A549 (cell line): ENCODE results near the gene FAM53B. TPM values are rescaled to one million over a fixed set of nuclear protein-coding genes. Genes with fewer than 3 reads are reported as not detected.

ENCODE experiments used
- ATAC-seq, 2 experiments: fragments of 200-7000 bp in 1 of 2; fragments of >200 bp in 1 of 2; cut with Nextera tagmentation in 1 of 2; cut with Tn5 transposase in 1 of 2; 3 replicates each; pipeline versions ENCODE4 v1.8.0 to v1.9.1; 2018 to 2020; ENCODE audit warnings: mild to moderate bottlenecking in 1 of 2, moderate library complexity in 1 of 2
- CTCF ChIA-PET: fragments of 300-600 bp; sonication (Branson Sonifier 250); formaldehyde crosslinking; extraction: SDS; loops from one replicate; lab custom pipeline; 2021; ENCODE audit warnings: antibody characterized with exemption, inconsistent platforms; lab: Yijun Ruan, JAX
- POLR2A ChIA-PET: fragments of 350-600 bp; formaldehyde crosslinking; extraction: SDS; loops from one replicate; lab custom pipeline; 2021; ENCODE audit warnings: antibody characterized with exemption, inconsistent platforms; lab: Yijun Ruan, JAX
- DNase-seq, 2 experiments: peaks; one replicate each; pipeline versions ENCODE4 v3.0.0 to v3.0.0-alpha.2; 2011 to 2016; ENCODE audit warnings: low read depth in 1 of 2, low spot score in 1 of 2
- FAIRE-seq: peaks from 2 replicates; lab custom pipeline; 2011; peaks lifted over from hg19 to GRCh38; lab: Jason Lieb, UNC
- H3K27ac ChIP-seq, 2 experiments: fragments of >200 bp; sonication (Bioruptor Twin); formaldehyde crosslinking; 3 replicates each; pipeline ENCODE4 v1.5.1; 2016 to 2017
- H3K4me1 ChIP-seq: fragments of >200 bp; sonication (Bioruptor Twin); formaldehyde crosslinking; 3 replicates; pipeline ENCODE4 v1.6.1; 2016
- H3K4me2 ChIP-seq: fragments of >200 bp; sonication (Bioruptor Twin); formaldehyde crosslinking; 3 replicates; pipeline ENCODE4 v1.6.1; 2016
- H3K4me3 ChIP-seq: fragments of >200 bp; sonication (Bioruptor Twin); formaldehyde crosslinking; 3 replicates; pipeline ENCODE4 v1.5.1; 2016
- H3K9me3 ChIP-seq: fragments of >200 bp; sonication (Bioruptor Twin); formaldehyde crosslinking; 3 replicates; pipeline ENCODE4 v1.6.1; 2016
- BHLHE40 ChIP-seq: IDR thresholded peaks from 2 replicates; pipeline ENCODE4 v1.6.1; 2012; ENCODE audit warnings: low read depth, low read length, inconsistent platforms
- CBX2 ChIP-seq: fragments of 200-600 bp; sonication (generic); IDR thresholded peaks from 2 replicates; pipeline ENCODE4 v1.6.1; 2016; ENCODE audit warnings: low read depth, mild to moderate bottlenecking, borderline replicate concordance
- CBX8 ChIP-seq: fragments of 200-600 bp; sonication (generic); IDR thresholded peaks from 2 replicates; pipeline ENCODE4 v1.6.1; 2016
- CHD2 ChIP-seq: fragments of 150-350 bp; IDR thresholded peaks from 2 replicates; pipeline ENCODE4 v1.6.1; 2014; ENCODE audit warnings: low read length; ENCODE audit not compliant: partially characterized antibody
- FOSB ChIP-seq: fragments of 250-450 bp; sonication (Bioruptor Pico); IDR thresholded peaks from 2 replicates; pipeline ENCODE4 v1.5.0; 2020; ENCODE audit warnings: mild to moderate bottlenecking, moderate library complexity
- FOSL2 ChIP-seq, 2 experiments: fragments of 450-650 bp in 1 of 2; fragments of >200 bp in 1 of 2; sonication (Bioruptor Twin) in 1 of 2; formaldehyde crosslinking; IDR thresholded peaks; 2 replicates each; pipeline versions ENCODE4 v1.5.0 to v1.6.1; 2016 to 2020; ENCODE audit warnings: mild to moderate bottlenecking in 1 of 2, moderate library complexity in 1 of 2
- GATA3 ChIP-seq: IDR thresholded peaks from 2 replicates; pipeline ENCODE4 v1.6.1; 2012; ENCODE audit warnings: borderline replicate concordance
- HEYL ChIP-seq: fragments of 250-450 bp; sonication (Bioruptor Pico); IDR thresholded peaks from 2 replicates; pipeline ENCODE4 v1.8.0; 2021; ENCODE audit warnings: mild to moderate bottlenecking, moderate library complexity
- HOXB13 ChIP-seq: fragments of 250-450 bp; sonication (Bioruptor Pico); IDR thresholded peaks from 2 replicates; pipeline ENCODE4 v1.5.0; 2020; ENCODE audit warnings: low read depth, mild to moderate bottlenecking, moderate library complexity
- JUNB ChIP-seq: fragments of >200 bp; sonication (Bioruptor Twin); formaldehyde crosslinking; IDR thresholded peaks from 2 replicates; pipeline ENCODE4 v1.6.1; 2016
- KDM1A ChIP-seq: fragments of 200-600 bp; sonication (generic); IDR thresholded peaks from 2 replicates; pipeline ENCODE4 v1.6.1; 2016; ENCODE audit warnings: low read depth, mild to moderate bottlenecking
- KDM5A ChIP-seq: fragments of 200-600 bp; sonication (generic); IDR thresholded peaks from 2 replicates; pipeline ENCODE4 v1.6.1; 2016; ENCODE audit warnings: antibody characterized with exemption, mild to moderate bottlenecking
- MAZ ChIP-seq: fragments of 150-350 bp; IDR thresholded peaks from 2 replicates; pipeline ENCODE4 v1.6.1; 2014; ENCODE audit warnings: antibody characterized with exemption, low read depth, low read length, borderline replicate concordance
- NFE2L2 ChIP-seq: fragments of 150-350 bp; conservative IDR thresholded peaks from 2 replicates; pipeline ENCODE4 v1.6.1; 2014; ENCODE audit warnings: low read length
- NR3C1 ChIP-seq: fragments of >200 bp; sonication (Bioruptor Twin); formaldehyde crosslinking; IDR thresholded peaks from 3 replicates; pipeline ENCODE4 v1.6.1; 2017
- POLR2AphosphoS2 ChIP-seq: conservative IDR thresholded peaks from 2 replicates; pipeline ENCODE4 v1.6.1; 2012; ENCODE audit warnings: low read length, improper control_type of control experiment, inconsistent platforms
- RAD21 ChIP-seq, 2 experiments: fragments of >200 bp in 1 of 2; sonication (Bioruptor Twin) in 1 of 2; formaldehyde crosslinking in 1 of 2; IDR thresholded peaks in 1 of 2; conservative IDR thresholded peaks in 1 of 2; 2 replicates in 1 of 2; 3 replicates in 1 of 2; pipeline ENCODE4 v1.6.1; 2012 to 2018; ENCODE audit warnings: inconsistent platforms in 1 of 2
- RFX5 ChIP-seq: fragments of 450-650 bp; IDR thresholded peaks from 2 replicates; pipeline ENCODE4 v1.7.1; 2014; ENCODE audit warnings: antibody characterized with exemption, mild to moderate bottlenecking, moderate library complexity
- TP53 ChIP-seq: fragments of 250-450 bp; sonication (Bioruptor Pico); IDR thresholded peaks from 2 replicates; pipeline ENCODE4 v1.5.0; 2021; ENCODE audit warnings: mild to moderate bottlenecking, moderate library complexity
- ZNF302 ChIP-seq: fragments of 250-450 bp; sonication (Bioruptor Pico); IDR thresholded peaks from 2 replicates; pipeline ENCODE4 v1.9.0; 2021; ENCODE audit warnings: inconsistent platforms, mild to moderate bottlenecking, moderate library complexity
- WGBS: methylation state at CpG from one replicate; pipeline ENCODE4 v1.1.6; 2017; ENCODE audit errors: missing lambda C conversion rate; 5-methylcytosine and 5-hydroxymethylcytosine counted together
- polyA plus RNA-seq, 4 experiments: library from polyadenylated mRNA; depleted of rRNA in 3 of 4; stranded (reverse); fragments of >200 nt; fragmentation: RNase III in 1 of 4; extraction: RNeasy Plus Mini Kit Qiagen cat#74134 plus additional on column Dnase treatment in 1 of 4; gene quantifications; 2 replicates in 3 of 4; 3 replicates in 1 of 4; pipeline ENCODE4 v1.2.3, GENCODE V29; 2011 to 2017
- TF ChIP-seq, protein P1 (sequence below): IDR thresholded peaks from 2 replicates; pipeline ENCODE4 v1.6.1; 2012
- TF ChIP-seq, protein P2 (sequence below): fragments of >200 bp; sonication (Bioruptor Twin); formaldehyde crosslinking; IDR thresholded peaks from 3 replicates; pipeline ENCODE4 v1.6.1; 2016
- TF ChIP-seq, protein P3 (sequence below): fragments of >200 bp; sonication (Bioruptor Twin); formaldehyde crosslinking; IDR thresholded peaks from 2 replicates; pipeline ENCODE4 v1.6.1; 2016
- TF ChIP-seq, protein P4 (sequence below): fragments of 150-350 bp; IDR thresholded peaks from 2 replicates; pipeline ENCODE4 v1.6.1; 2014; ENCODE audit warnings: low read depth, mild to moderate bottlenecking, low read length
- TF ChIP-seq, protein P5 (sequence below): fragments of 450-650 bp; IDR thresholded peaks from 2 replicates; pipeline ENCODE4 v1.6.1; 2014; ENCODE audit warnings: antibody characterized with exemption
- TF ChIP-seq, protein P6 (sequence below): IDR thresholded peaks from 2 replicates; pipeline ENCODE4 v1.6.1; 2012

Gene FAM53B
- polyA plus RNA-seq, 2 of the 4 experiments (the other 2 are of a cell fraction), result 5.1 to 8.5 TPM

DNA sequence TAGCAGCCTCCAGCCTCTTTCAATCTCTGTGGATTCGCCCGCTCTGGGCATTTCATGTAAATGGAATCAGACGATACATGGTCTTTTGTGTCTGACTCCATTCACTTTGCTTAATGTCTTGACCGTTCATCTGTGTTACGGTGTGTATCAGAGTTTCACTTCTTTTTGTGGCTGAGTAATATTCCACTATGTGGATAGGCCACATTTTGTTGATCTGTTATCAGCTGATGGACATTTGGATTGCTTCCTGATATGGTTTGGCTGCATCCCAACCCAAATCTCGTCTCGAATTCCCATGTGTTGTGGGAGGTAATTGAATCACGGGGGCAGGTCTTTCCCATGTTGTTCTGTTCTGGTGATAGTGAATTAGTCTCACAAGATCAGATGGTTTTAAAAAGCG lies 173.5 kb downstream of the FAM53B start:
- DNase-seq, result no peak
- H3K4me2 ChIP-seq, result no peak overlapping the region
- CTCF ChIA-PET, result no interaction called here

DNA sequence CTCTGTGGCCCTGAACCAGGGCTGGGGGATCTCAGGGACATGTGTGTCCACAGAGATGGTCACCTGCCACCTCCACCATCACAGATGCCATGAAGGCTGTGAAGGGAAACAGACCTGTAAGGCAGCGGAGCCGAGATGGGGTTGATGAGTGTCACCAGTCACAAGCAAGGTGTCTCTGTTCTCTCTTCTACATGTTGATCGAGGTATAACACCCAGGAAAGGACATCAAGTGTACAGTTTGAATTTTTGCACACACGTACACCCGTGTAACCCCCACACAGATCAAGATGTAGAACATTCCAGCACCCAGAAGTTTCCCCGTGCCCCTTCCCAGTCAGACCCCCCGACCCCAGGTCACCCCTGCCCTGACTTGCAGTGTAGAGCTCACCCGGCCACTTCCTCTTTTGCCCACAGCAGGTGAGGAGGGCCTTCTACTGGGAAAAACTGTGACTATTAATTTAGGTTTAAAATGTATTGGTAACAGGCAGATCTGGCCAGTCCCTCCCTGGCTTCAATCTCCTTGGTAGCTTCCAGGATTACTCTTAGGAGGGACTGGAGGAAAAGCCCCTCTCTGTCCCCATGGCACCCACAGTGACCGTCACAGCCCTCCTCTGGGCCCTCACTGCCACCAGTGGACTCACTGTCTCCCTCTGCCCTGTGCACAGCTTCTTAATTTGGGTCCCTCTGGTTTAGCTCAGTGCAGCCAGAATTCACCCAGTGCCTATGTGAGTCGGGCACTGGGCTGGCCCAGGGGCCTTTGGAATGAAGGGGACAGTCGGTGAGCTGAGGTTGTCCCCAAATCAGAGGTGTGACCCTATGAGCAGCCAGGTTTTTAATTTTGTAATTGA lies 174.3 kb downstream of the FAM53B start:
- Histone ChIP-seq H3K27ac (no peak overlapping the region), H3K9me3 (no peaks in the 10 kb centered on the region), H3K4me3 (no peak overlapping the region), H3K4me2 (no peak overlapping the region), H3K4me1 (no peaks in the 10 kb centered on the region)
- CTCF ChIA-PET, result no interaction called here
- no peak for DNase-seq
- no peak for FAIRE-seq
- WGBS, result 38% methylated on average over 11 of the region's 11 CpGs
- no peak for ATAC-seq
- POLR2A ChIA-PET, result no interaction called here
- no peak for TF ChIP-seq FOSL2 (IDR thresholded peaks at IDR 0.05)
- no peak for TF ChIP-seq FOSL2 (CRISPR knock-in tag; IDR thresholded peaks at IDR 0.05)
- no peak for TF ChIP-seq JUNB
- TF ChIP-seq, protein P1, sequence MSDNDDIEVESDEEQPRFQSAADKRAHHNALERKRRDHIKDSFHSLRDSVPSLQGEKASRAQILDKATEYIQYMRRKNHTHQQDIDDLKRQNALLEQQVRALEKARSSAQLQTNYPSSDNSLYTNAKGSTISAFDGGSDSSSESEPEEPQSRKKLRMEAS, result no peak
- TF ChIP-seq, protein P2, sequence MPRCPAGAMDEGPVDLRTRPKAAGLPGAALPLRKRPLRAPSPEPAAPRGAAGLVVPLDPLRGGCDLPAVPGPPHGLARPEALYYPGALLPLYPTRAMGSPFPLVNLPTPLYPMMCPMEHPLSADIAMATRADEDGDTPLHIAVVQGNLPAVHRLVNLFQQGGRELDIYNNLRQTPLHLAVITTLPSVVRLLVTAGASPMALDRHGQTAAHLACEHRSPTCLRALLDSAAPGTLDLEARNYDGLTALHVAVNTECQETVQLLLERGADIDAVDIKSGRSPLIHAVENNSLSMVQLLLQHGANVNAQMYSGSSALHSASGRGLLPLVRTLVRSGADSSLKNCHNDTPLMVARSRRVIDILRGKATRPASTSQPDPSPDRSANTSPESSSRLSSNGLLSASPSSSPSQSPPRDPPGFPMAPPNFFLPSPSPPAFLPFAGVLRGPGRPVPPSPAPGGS, result no peak
- no peak for TF ChIP-seq BHLHE40
- TF ChIP-seq ZNF302, result no peak
- TF ChIP-seq, protein P3, sequence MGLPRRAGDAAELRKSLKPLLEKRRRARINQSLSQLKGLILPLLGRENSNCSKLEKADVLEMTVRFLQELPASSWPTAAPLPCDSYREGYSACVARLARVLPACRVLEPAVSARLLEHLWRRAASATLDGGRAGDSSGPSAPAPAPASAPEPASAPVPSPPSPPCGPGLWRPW, result no peak
- TF ChIP-seq GATA3, result no peak
- no peak for TF ChIP-seq KDM1A
- no peak for TF ChIP-seq MAZ
- TF ChIP-seq, all 56 proteins: peak for 0

More for the DNA sequence above, 173.5 kb downstream of the FAM53B start:
- 73% methylated on average over 9 of the region's 9 CpGs for WGBS
- FAIRE-seq, result no peak
- POLR2A ChIA-PET, result no interaction called here
- Histone ChIP-seq H3K27ac (no peak overlapping the region), H3K4me1 (no peaks in the 10 kb centered on the region), H3K9me3 (no peaks in the 10 kb centered on the region), H3K4me3 (no peak overlapping the region)
- TF ChIP-seq CBX8 (no peak), NFE2L2 (no peak), RFX5 (no peak), KDM5A (no peak), FOSB (CRISPR knock-in tag) (no peak), TP53 (CRISPR knock-in tag) (no peak), CHD2 (no peak), NR3C1 (no peak), HOXB13 (no peak), POLR2AphosphoS2 (no peak), HEYL (CRISPR knock-in tag) (no peak), CBX2 (no peak), ZNF302 (no peak), RAD21 (conservative IDR thresholded peaks at IDR 0.05 in 1 of 2, IDR thresholded peaks at IDR 0.05 in 1 of 2) (no peak), GATA3 (no peak)
- TF ChIP-seq, protein P4, sequence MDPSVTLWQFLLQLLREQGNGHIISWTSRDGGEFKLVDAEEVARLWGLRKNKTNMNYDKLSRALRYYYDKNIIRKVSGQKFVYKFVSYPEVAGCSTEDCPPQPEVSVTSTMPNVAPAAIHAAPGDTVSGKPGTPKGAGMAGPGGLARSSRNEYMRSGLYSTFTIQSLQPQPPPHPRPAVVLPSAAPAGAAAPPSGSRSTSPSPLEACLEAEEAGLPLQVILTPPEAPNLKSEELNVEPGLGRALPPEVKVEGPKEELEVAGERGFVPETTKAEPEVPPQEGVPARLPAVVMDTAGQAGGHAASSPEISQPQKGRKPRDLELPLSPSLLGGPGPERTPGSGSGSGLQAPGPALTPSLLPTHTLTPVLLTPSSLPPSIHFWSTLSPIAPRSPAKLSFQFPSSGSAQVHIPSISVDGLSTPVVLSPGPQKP, result no peak
- TF ChIP-seq, protein P3, result no peak
- TF ChIP-seq, protein P5, sequence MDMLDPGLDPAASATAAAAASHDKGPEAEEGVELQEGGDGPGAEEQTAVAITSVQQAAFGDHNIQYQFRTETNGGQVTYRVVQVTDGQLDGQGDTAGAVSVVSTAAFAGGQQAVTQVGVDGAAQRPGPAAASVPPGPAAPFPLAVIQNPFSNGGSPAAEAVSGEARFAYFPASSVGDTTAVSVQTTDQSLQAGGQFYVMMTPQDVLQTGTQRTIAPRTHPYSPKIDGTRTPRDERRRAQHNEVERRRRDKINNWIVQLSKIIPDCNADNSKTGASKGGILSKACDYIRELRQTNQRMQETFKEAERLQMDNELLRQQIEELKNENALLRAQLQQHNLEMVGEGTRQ, result no peak
- TF ChIP-seq, protein P6, sequence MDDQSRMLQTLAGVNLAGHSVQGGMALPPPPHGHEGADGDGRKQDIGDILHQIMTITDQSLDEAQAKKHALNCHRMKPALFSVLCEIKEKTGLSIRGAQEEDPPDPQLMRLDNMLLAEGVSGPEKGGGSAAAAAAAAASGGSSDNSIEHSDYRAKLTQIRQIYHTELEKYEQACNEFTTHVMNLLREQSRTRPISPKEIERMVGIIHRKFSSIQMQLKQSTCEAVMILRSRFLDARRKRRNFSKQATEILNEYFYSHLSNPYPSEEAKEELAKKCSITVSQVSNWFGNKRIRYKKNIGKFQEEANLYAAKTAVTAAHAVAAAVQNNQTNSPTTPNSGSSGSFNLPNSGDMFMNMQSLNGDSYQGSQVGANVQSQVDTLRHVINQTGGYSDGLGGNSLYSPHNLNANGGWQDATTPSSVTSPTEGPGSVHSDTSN, result no peak
- ATAC-seq, result no peak
